Measurements from ENCODE around the gene RASL12.
"Not testable (repeated sequence)": the region's sequence is repeated elsewhere in the genome, so short reads cannot be mapped to it uniquely, and the experiment has no call there.

The RASL12 gene

DNA sequence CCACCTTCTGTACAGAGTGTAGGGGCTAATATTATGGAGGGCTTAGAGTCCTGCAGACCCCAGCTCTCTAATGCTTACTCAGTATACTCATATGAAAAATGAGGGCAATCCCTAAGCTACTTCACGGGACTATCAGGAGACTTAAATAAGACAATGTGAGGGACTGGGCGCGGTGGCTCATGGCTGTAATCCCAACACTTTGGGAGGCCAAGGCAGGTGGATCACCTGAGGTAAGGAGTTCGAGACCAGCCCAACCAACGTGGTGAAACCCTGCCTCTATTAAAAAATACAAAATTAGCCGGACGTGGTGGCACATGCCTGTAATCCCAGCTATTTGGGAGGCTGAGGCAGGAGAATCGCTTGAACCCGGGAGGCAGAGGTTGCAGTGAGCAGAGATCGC, 32.0 kb upstream of the RASL12 start:
- not testable (repeated sequence) for H3K9me3 ChIP-seq (ENCODE audit: insufficient read depth, low read depth, low read length); H3K36me3 ChIP-seq (ENCODE audit: insufficient read depth, low read length); H3K27ac ChIP-seq (ENCODE audit: low read depth, low read length); H3K4me1 ChIP-seq (ENCODE audit: insufficient read depth, low read length); H3K4me3 ChIP-seq (ENCODE audit: low read length); H3K9ac ChIP-seq (ENCODE audit: low read depth, low read length)
- WGBS = 91% methylated on average over 10 of the region's 10 CpGs
- peaks cover 14% of the 10 kb centered on the region for H3K27me3 ChIP-seq (ENCODE audit: insufficient read depth, low read length)

- Histone ChIP-seq H3K4me1 (ENCODE audit: insufficient read depth, low read length) (0 out of 2 replicates have a peak, but pooled peaks cover 5% of the 10 kb centered on the region), H3K27me3 (ENCODE audit: insufficient read depth, low read length) (peaks cover 14% of the 10 kb centered on the region), H3K9ac (ENCODE audit: low read depth, low read length) (no peak overlapping the region), H3K27ac (ENCODE audit: low read depth, low read length) (no peak overlapping the region), H3K4me3 (ENCODE audit: low read length) (no peak overlapping the region), H3K9me3 (ENCODE audit: insufficient read depth, low read depth, low read length) (no peaks in the 10 kb centered on the region), H3K36me3 (ENCODE audit: insufficient read depth, low read length) (no peaks in the 10 kb centered on the region)
- 94% methylated on average over 5 of the region's 5 CpGs for WGBS
These were observed 31.5 kb upstream of the RASL12 start for GRCh38 chr15:65099336-65099735.

DNA sequence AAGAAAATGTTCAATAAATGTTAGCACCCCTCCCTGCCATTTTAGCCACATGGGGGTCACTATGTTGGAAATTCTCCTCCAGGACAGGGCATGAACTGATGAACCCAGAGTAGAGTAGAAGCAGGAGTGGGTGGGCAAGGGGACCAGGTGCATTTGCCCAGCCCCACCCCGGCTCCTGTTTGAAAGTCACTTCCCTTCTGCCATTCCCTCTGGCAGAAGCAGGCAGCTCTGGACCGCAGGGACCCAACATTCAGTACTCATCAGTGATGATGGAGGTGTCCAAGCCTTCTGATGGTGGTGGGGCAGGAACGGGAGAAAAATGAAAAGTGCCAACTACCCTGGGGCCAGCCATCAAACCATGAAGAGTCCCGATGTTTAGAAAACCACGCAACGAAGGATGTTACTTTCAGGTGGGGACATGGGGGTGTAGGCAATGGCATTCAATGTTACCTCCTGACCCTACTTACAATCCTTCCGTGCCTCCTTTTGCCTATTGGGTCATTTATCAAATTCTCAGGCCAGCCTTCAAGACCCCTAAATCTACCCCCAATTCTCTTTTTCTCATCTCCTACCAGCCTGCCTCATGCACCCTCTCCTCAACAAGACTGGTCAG, 30.0 kb upstream of the RASL12 start:
- Histone ChIP-seq H3K4me1 (ENCODE audit: insufficient read depth, low read length) (0 out of 2 replicates have a peak, but pooled peaks cover 4% of the 10 kb centered on the region), H3K27me3 (ENCODE audit: insufficient read depth, low read length) (peaks cover 6% of the 10 kb centered on the region), H3K36me3 (ENCODE audit: insufficient read depth, low read length) (no peaks in the 10 kb centered on the region), H3K9me3 (ENCODE audit: insufficient read depth, low read depth, low read length) (no peaks in the 10 kb centered on the region), H3K4me3 (ENCODE audit: low read length) (no peak overlapping the region), H3K9ac (ENCODE audit: low read depth, low read length) (no peak overlapping the region), H3K27ac (ENCODE audit: low read depth, low read length) (no peak overlapping the region)
- 96% methylated on average over 7 of the region's 7 CpGs for WGBS

GRCh38 chr15:65096481-65097385, 28.9 kb upstream of the RASL12 start:
- Histone ChIP-seq H3K27ac (ENCODE audit: low read depth, low read length) (no peak overlapping the region), H3K4me1 (ENCODE audit: insufficient read depth, low read length) (no peaks in the 10 kb centered on the region), H3K36me3 (ENCODE audit: insufficient read depth, low read length) (no peaks in the 10 kb centered on the region), H3K27me3 (ENCODE audit: insufficient read depth, low read length) (no peaks in the 10 kb centered on the region), H3K4me3 (ENCODE audit: low read length) (no peak overlapping the region), H3K9ac (ENCODE audit: low read depth, low read length) (no peak overlapping the region), H3K9me3 (ENCODE audit: insufficient read depth, low read depth, low read length) (no peaks in the 10 kb centered on the region)
- 93% methylated on average over 6 of the region's 6 CpGs for WGBS

- Histone ChIP-seq H3K4me1 (ENCODE audit: insufficient read depth, low read length) (no peaks in the 10 kb centered on the region), H3K27ac (ENCODE audit: low read depth, low read length) (no peak overlapping the region), H3K9me3 (ENCODE audit: insufficient read depth, low read depth, low read length) (no peaks in the 10 kb centered on the region), H3K9ac (ENCODE audit: low read depth, low read length) (no peak overlapping the region), H3K36me3 (ENCODE audit: insufficient read depth, low read length) (no peaks in the 10 kb centered on the region), H3K27me3 (ENCODE audit: insufficient read depth, low read length) (no peaks in the 10 kb centered on the region), H3K4me3 (ENCODE audit: low read length) (no peak overlapping the region)
- WGBS = 92% methylated on average over 6 of the region's 6 CpGs
These were observed 27.9 kb upstream of the RASL12 start for GRCh38 chr15:65095747-65096104.

- WGBS = 94% methylated on average over 5 of the region's 5 CpGs
- Histone ChIP-seq H3K36me3 (ENCODE audit: insufficient read depth, low read length) (no peaks in the 10 kb centered on the region), H3K27ac (ENCODE audit: low read depth, low read length) (no peak overlapping the region), H3K9ac (ENCODE audit: low read depth, low read length) (no peak overlapping the region), H3K27me3 (ENCODE audit: insufficient read depth, low read length) (no peaks in the 10 kb centered on the region), H3K4me1 (ENCODE audit: insufficient read depth, low read length) (no peaks in the 10 kb centered on the region), H3K9me3 (ENCODE audit: insufficient read depth, low read depth, low read length) (no peaks in the 10 kb centered on the region), H3K4me3 (ENCODE audit: low read length) (no peak overlapping the region)
These were observed 27.4 kb upstream of the RASL12 start for GRCh38 chr15:65095011-65095746.

DNA sequence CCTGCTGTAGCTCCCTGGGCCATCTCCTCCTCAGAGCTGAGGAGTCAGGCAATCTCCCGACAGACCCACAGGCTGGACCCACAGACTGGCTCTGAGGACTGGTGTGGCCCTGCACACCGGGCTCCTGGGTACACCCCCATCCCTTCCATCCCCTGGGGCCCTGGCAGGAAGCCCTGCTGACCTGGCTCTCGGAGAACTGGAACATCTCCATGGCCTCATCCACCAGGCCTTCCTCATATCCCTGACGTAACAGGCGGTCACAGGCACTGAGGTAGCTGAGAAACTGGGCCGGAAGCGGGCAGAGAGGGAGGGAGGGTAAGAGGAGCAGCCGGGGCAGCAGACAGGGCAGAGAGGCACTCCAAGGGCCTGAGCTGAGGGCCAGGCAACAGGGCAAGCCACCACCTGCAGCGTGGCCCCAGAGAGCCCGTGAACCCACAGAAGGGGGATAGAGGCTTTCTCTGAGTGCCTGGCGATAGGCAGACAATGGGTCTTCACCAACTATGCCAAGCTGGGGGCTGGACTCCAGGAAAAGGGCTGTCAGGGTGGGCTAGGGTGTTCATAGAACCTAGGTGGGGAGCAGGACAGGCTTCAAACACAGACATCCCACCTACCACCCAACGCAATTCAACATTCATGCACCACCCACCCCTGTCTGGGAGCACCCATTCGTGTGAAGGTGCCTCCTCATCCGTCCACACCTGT, 26.7 kb upstream of the RASL12 start:
- WGBS = 92% methylated on average over 14 of the region's 14 CpGs
- Histone ChIP-seq H3K27ac (ENCODE audit: low read depth, low read length) (no peak overlapping the region), H3K36me3 (ENCODE audit: insufficient read depth, low read length) (no peaks in the 10 kb centered on the region), H3K9ac (ENCODE audit: low read depth, low read length) (no peak overlapping the region), H3K27me3 (ENCODE audit: insufficient read depth, low read length) (no peaks in the 10 kb centered on the region), H3K4me3 (ENCODE audit: low read length) (no peak overlapping the region), H3K9me3 (ENCODE audit: insufficient read depth, low read depth, low read length) (no peaks in the 10 kb centered on the region), H3K4me1 (ENCODE audit: insufficient read depth, low read length) (peaks cover 2% of the 10 kb centered on the region; the same call in 1 of the 2 replicates)

- WGBS = 93% methylated on average over 13 of the region's 13 CpGs
- not testable (repeated sequence) for H3K27ac ChIP-seq (ENCODE audit: low read depth, low read length)
These were observed 26.0 kb upstream of the RASL12 start for GRCh38 chr15:65093793-65094170.

GRCh38 chr15:65092911-65093792, 25.4 kb upstream of the RASL12 start:
- no peaks in the 10 kb centered on the region for H3K36me3 ChIP-seq (ENCODE audit: insufficient read depth, low read length)
- WGBS = 92% methylated on average over 17 of the region's 17 CpGs
- H3K4me1 ChIP-seq (ENCODE audit: insufficient read depth, low read length) = peaks cover 9% of the 10 kb centered on the region; the same call in 1 of the 2 replicates

More at GRCh38 chr15:65093793-65094170, 26.0 kb upstream of the RASL12 start:
- not testable (repeated sequence) for H3K27me3 ChIP-seq (ENCODE audit: insufficient read depth, low read length); H3K4me1 ChIP-seq (ENCODE audit: insufficient read depth, low read length); H3K36me3 ChIP-seq (ENCODE audit: insufficient read depth, low read length); H3K9ac ChIP-seq (ENCODE audit: low read depth, low read length); H3K9me3 ChIP-seq (ENCODE audit: insufficient read depth, low read depth, low read length); H3K4me3 ChIP-seq (ENCODE audit: low read length)

More at GRCh38 chr15:65092911-65093792, 25.4 kb upstream of the RASL12 start:
- no peak overlapping the region for H3K4me3 ChIP-seq (ENCODE audit: low read length)
- H3K27ac ChIP-seq (ENCODE audit: low read depth, low read length) = no peak overlapping the region
- no peaks in the 10 kb centered on the region for H3K9me3 ChIP-seq (ENCODE audit: insufficient read depth, low read depth, low read length)
- no peak overlapping the region for H3K9ac ChIP-seq (ENCODE audit: low read depth, low read length)
- H3K27me3 ChIP-seq (ENCODE audit: insufficient read depth, low read length) = no peaks in the 10 kb centered on the region
